Left kidney (tissue), 2 donors: ENCODE results near the gene RBP3. TPM values are rescaled to one million over a fixed set of nuclear protein-coding genes. Genes with fewer than 3 reads are reported as not detected.

Experiments used
- DNase-seq: peaks from one replicate; pipeline ENCODE4 v3.0.0-alpha.2; 2013
- polyA plus RNA-seq: library from polyadenylated mRNA; unstranded; fragments of 120-200 nt; gene quantifications from one replicate; pipeline ENCODE4 v1.2.1, GENCODE V29; 2013; ENCODE audit not compliant: insufficient read length

The RBP3 gene
- polyA plus RNA-seq, 1 donor, result 0.10 TPM

- DNase-seq, result no peak
Measured at GRCh38 chr10:47336387-47337134, 11.6 kb upstream of the RBP3 start.

DNA sequence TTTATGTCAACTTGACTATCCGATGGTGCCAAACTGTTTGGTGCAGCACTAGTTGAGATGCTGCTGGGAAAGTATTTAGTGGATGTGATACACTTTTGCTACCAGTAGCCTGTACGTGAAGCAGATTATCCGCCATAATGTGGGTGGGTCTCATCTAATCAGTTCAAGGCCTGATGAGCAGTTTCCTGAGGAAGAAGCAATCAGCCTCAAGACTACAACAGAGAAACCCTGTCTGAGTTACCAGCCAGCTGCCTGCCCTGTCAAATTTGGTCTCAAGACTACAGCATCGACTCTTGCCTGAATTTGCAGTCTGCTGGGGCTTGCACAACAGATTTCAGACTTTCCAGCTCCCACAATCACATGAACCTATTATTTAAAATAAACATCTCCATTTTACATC is 10.9 kb upstream of the RBP3 start:
- DNase-seq, result no peak

DNA sequence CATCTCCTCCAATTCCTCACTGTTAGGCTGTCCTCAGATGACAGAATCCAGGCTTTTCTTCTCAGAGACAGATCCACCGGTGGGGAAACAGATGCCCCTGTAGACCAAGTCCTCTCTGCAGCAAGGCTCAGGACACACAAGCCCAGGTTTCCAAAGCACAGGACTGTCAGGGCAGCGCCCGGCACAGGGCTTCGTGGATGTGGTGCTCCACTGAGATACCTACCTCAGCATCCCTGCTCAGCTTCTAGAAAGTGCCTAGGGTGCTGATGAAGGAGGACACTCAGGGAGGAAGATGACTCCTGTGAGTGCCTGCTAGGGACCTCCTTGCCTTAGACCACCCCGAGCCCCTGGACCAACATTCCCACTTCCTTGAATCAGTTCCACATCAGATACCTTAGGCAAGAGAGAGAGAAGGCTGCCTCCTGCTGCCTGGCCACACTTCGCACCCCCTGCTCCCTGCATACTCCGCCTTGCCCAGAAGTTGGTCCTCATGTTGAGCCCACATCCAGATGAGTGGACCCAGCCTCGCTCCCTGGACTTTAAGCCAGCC is 8.9 kb upstream of the RBP3 start:
- no peak for DNase-seq

- DNase-seq, result no peak
Measured at GRCh38 chr10:47339759-47340607, 8.2 kb upstream of the RBP3 start.

DNA sequence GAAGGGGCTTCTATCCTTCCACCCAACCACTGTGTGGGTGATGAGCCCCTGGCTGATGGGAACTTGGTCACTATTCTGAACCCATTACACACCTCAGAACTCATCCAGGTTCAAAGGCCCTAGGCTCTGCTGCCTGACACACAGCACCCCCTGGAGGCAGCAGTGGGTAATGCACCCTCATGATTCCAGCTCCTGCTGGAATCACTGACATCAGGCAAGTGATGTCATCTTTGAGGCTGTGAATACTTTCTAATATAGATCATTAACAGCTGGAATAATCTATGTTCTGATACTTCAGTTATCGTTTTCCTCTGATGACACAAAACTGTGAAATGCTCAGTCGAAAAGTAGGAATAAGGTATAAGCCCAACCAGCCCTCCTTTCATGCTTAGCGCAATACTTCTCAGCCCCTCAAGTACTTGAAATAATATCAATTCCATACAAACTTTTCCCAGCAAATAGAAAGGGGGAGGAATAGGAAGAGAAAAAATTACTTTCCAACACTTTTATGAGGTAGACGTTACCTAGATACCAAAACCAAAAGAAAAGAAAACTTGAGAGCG is 7.5 kb upstream of the RBP3 start:
- DNase-seq, result peak; percentile 36

DNA sequence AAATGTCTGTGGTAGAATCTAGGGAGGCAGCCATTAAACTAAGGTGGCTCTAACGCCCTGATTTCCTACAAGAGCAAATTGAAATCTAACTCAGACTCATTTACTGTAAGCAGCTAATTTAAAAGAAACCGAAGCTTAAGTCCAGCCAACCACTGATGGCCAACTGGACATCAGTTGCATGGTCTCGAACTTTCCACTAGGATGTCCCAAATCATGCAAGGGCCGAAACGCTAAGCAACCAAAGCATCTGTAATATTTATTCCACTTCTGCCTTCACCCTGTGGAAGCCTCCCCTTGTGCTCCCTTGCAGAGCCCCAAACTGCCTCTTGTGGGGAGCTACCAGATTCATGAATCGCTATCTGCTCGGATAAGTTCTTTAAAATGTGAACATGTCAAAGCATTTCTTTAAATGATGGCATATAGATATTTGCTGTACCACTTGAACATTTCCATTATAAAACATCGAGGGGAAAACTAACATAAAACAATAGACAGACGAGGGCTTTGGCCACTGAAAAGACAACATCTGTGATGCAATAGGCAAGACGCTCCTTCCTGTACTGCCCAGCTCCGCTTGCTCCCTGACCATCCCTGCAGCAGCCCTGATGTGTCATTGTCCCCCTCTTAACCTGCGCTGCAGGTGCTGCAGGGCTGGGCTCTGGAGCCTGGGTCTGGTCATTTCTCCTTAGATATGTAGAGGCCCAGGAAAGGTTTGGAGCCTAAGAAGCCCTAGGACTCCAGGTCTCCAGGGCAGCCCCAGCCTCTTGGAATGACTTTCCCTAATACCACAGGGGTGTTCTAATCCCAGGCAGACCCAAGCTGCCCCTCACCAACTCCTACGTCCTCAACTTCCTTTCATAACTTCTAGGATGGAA is 2.9 kb upstream of the RBP3 start:
- no peak for DNase-seq

- no peak for DNase-seq
Measured at GRCh38 chr10:47346581-47347302, 1.4 kb upstream of the RBP3 start.

- no peak for DNase-seq
Measured at GRCh38 chr10:47347303-47347675, 874 bp upstream of the RBP3 start.

GRCh38 chr10:47348661-47349470 is 703 bp downstream of the RBP3 start:
- DNase-seq, result no peak

DNA sequence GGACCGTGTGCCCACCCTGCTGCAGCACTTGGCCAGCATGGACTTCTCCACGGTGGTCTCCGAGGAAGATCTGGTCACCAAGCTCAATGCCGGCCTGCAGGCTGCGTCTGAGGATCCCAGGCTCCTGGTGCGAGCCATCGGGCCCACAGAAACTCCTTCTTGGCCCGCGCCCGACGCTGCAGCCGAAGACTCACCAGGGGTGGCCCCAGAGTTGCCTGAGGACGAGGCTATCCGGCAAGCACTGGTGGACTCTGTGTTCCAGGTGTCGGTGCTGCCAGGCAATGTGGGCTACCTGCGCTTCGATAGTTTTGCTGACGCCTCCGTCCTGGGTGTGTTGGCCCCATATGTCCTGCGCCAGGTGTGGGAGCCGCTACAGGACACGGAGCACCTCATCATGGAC is 1.4 kb downstream of the RBP3 start:
- no peak for DNase-seq

- DNase-seq, result no peak
Measured at GRCh38 chr10:47349941-47350371, 1.8 kb downstream of the RBP3 start.

DNA sequence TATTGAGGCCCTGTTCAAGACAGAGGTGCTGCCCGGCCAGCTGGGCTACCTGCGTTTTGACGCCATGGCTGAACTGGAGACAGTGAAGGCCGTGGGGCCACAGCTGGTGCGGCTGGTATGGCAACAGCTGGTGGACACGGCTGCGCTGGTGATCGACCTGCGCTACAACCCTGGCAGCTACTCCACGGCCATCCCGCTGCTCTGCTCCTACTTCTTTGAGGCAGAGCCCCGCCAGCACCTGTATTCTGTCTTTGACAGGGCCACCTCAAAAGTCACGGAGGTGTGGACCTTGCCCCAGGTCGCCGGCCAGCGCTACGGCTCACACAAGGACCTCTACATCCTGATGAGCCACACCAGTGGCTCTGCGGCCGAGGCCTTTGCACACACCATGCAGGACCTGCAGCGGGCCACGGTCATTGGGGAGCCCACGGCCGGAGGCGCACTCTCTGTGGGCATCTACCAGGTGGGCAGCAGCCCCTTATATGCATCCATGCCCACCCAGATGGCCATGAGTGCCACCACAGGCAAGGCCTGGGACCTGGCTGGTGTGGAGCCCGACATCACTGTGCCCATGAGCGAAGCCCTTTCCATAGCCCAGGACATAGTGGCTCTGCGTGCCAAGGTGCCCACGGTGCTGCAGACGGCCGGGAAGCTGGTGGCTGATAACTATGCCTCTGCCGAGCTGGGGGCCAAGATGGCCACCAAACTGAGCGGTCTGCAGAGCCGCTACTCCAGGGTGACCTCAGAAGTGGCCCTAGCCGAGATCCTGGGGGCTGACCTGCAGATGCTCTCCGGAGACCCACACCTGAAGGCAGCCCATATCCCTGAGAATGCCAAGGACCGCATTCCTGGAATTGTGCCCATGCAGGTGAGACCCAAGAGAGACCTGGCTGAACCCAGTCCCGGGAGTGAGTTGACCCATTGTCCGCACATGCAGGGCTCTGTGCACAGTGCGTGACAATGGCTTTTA is 2.8 kb downstream of the RBP3 start:
- DNase-seq, result no peak

- no peak for DNase-seq
Measured at GRCh38 chr10:47351899-47352815, 4.0 kb downstream of the RBP3 start.

DNA sequence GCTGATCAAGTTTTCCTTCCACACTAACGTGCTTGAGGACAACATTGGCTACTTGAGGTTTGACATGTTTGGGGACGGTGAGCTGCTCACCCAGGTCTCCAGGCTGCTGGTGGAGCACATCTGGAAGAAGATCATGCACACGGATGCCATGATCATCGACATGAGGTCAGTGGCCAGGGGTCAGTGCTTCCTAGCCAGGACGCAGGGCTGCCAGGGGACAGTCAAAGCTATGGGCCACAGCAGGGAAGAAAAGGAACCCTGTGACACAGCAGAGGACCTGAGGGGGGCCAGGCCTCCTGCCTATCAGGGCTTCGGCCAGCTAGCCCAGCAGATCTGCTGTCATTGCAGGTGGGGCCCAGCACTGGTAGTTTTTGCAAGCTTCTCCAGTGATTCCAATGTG is 5.2 kb downstream of the RBP3 start:
- no peak for DNase-seq

DNA sequence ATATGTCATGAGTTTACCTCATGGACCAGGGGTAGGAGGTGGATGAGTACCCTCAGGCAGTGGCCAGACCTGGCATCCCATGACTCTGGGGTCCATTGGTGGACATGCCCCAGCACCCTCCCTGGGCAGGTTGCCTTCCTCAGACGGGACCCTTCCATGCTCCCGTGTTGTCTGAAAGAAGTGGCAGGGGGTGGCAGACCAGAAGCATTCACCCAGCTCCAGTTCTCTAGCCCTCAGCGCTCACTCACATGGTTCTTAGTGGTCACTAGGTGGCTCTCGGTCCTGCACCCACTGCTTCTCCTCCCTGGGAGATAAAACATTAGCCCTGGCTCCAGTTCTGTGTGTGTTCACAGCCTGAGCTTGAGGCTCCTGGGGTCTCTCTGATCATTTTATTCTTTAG is 6.0 kb downstream of the RBP3 start:
- DNase-seq, result no peak

GRCh38 chr10:47354900-47355299 is 6.7 kb downstream of the RBP3 start:
- DNase-seq, result no peak

DNA sequence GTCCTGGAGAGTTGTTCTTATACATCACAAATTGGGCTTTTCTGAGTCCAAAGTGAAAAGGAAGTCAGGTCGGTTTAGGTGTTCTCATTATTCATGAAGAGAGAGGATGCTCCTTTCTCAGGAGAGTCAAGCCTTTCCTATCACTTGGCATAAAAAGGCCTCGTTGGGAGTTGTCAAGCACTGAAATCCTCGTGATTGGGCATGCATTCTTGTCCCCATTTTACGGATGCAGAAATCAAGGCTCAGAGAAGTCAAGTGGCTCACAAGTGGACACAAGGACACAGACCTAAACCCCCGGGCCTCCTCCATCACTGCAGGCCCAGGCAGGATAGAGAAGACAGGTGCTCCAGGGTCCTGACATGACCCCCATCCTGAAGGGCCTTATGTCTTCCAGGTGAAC is 8.5 kb downstream of the RBP3 start:
- no peak for DNase-seq

DNA sequence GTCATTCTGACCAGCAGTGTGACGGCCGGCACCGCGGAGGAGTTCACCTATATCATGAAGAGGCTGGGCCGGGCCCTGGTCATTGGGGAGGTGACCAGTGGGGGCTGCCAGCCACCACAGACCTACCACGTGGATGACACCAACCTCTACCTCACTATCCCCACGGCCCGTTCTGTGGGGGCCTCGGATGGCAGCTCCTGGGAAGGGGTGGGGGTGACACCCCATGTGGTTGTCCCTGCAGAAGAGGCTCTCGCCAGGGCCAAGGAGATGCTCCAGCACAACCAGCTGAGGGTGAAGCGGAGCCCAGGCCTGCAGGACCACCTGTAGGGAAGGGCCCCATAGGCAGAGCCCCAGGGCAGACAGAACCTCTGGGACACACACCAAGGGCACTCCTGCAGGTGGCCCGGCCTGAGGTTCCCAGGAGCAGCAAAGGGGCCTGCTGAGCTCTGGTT is 9.0 kb downstream of the RBP3 start:
- DNase-seq, result no peak
